ENCODE data around the gene RHOH. TPM values are rescaled to one million over a fixed set of nuclear protein-coding genes. Genes with fewer than 3 reads are reported as not detected.

The RHOH gene
- total and polyA plus RNA-seq, 9 of the 15 experiments (the other 6 are each of a cell fraction or from before 2014, with no cell fraction given), result 14.3 to 37.7 (median 23.2) TPM

DNA sequence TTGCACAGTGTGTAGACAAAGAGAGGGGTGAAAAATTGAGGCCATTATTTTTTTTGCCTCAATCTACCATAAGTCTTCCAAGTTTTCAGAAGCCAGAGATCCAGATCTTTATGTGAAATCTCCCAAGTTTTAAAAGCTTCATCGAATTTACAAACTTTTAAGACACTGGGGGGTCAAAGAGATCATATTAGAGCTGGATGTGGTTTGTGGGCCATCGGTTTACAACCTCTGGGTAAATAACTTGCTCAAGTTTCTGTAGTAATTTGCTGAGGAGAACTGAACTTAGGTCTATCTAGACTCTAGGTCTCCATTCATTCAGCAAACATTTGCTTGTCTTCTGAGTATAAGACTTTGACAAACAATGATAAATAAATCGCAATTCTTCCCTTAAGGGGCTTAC is 84.3 kb downstream of the RHOH start:
- Histone ChIP-seq H3K4me1 (replicated peaks in 1 of 2; ENCODE audit: control insufficient read depth in 2 of 2, insufficient read depth in 2 of 2, low read length in 2 of 2) (no peaks in the 10 kb centered on the region; a peak in 1 of 5 replicates), H3K27ac (ENCODE audit: extremely low read depth, low read depth, low read length) (no peak overlapping the region), H4K20me1 (replicated peaks; ENCODE audit: control insufficient read depth, insufficient read depth, low read length) (no peaks in the 10 kb centered on the region), H3K9me3 (replicated peaks; ENCODE audit: control insufficient read depth, insufficient read depth, low read depth, low read length) (no peaks in the 10 kb centered on the region), H3K27me3 (ENCODE audit: control insufficient read depth in 2 of 2, insufficient read depth in 2 of 2, low read length in 2 of 2) (no peaks in the 10 kb centered on the region), H3K4me3 (no peak overlapping the region), H3K9me1 (ENCODE audit: control insufficient read depth, insufficient read depth, low read length) (no peaks in the 10 kb centered on the region), H3K36me3 (ENCODE audit: control insufficient read depth, insufficient read depth, low read length) (no peaks in the 10 kb centered on the region), H3K9ac (ENCODE audit: insufficient read depth in 1 of 2, low read depth in 2 of 2, low read length in 2 of 2) (no peak overlapping the region), H3K79me2 (ENCODE audit: control insufficient read depth, insufficient read depth, low read length) (no peaks in the 10 kb centered on the region), H2AFZ (ENCODE audit: low read depth, low read length) (peak overlapping the region; percentile 61; the same call in 1 of the 2 replicates), H3K4me2 (ENCODE audit: insufficient read depth, low read length) (no peak overlapping the region)
- DNase-seq (ENCODE audit: extremely low read depth in 1 of 4, low spot score in 3 of 4) (no peak), ATAC-seq (no peak), FAIRE-seq (peak; percentile 26)
- intact Hi-C loops (cut with micrococcal nuclease), result no loop called here
- CTCF ChIA-PET (ENCODE audit: low intra/inter-chr PET ratio), result no interaction called here
- POLR2A ChIA-PET, result interaction anchor here (0.7 kb wide), 1 partner anchor 8 kb away, joined by 3 read pairs; no protein-coding TSS in a partner anchor
- no TSS peak for BruUV-seq (replicated peaks)
- 14% methylated on average over 3 of the region's 3 CpGs for WGBS (ENCODE audit: insufficient coverage, low coverage, missing lambda C conversion rate)
- in situ Hi-C loops (cut with MboI), result no loop called here
- TF ChIP-seq, protein P1, sequence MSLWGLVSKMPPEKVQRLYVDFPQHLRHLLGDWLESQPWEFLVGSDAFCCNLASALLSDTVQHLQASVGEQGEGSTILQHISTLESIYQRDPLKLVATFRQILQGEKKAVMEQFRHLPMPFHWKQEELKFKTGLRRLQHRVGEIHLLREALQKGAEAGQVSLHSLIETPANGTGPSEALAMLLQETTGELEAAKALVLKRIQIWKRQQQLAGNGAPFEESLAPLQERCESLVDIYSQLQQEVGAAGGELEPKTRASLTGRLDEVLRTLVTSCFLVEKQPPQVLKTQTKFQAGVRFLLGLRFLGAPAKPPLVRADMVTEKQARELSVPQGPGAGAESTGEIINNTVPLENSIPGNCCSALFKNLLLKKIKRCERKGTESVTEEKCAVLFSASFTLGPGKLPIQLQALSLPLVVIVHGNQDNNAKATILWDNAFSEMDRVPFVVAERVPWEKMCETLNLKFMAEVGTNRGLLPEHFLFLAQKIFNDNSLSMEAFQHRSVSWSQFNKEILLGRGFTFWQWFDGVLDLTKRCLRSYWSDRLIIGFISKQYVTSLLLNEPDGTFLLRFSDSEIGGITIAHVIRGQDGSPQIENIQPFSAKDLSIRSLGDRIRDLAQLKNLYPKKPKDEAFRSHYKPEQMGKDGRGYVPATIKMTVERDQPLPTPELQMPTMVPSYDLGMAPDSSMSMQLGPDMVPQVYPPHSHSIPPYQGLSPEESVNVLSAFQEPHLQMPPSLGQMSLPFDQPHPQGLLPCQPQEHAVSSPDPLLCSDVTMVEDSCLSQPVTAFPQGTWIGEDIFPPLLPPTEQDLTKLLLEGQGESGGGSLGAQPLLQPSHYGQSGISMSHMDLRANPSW (CRISPR knock-in tag; IDR thresholded peaks at IDR 0.05), result no peak
- TF ChIP-seq NFXL1 (CRISPR knock-in tag; IDR thresholded peaks at IDR 0.05) (no peak), MTA2 (IDR thresholded peaks at IDR 0.05; ENCODE audit: low read depth) (no peak), PML (IDR thresholded peaks at IDR 0.05; ENCODE audit: low read length) (no peak), NFIX (CRISPR knock-in tag; IDR thresholded peaks at IDR 0.05; ENCODE audit: low read depth) (no peak), ZNF354B (CRISPR knock-in tag; IDR thresholded peaks at IDR 0.05) (no peak), SREBF2 (CRISPR knock-in tag; IDR thresholded peaks at IDR 0.05) (no peak), MAZ (CRISPR knock-in tag; conservative IDR thresholded peaks at IDR 0.05 in 1 of 2, IDR thresholded peaks at IDR 0.05 in 1 of 2) (no peak), HCFC1 (IDR thresholded peaks at IDR 0.05; ENCODE audit: low read depth, low read length) (no peak), SRSF1 (IDR thresholded peaks at IDR 0.05; ENCODE audit: low read depth, low read length) (no peak), KLF6 (CRISPR knock-in tag; IDR thresholded peaks at IDR 0.05; ENCODE audit: borderline replicate concordance) (no peak), SIN3A (IDR thresholded peaks at IDR 0.05; ENCODE audit: borderline replicate concordance in 2 of 2, control insufficient read depth in 1 of 2, low read depth in 2 of 2, low read length in 2 of 2) (no peak), HDAC3 (IDR thresholded peaks at IDR 0.05; ENCODE audit: borderline replicate concordance, partially characterized antibody) (no peak), SMAD1 (IDR thresholded peaks at IDR 0.05; ENCODE audit: low read depth, low read length, partially characterized antibody) (no peak), GABPB1 (CRISPR knock-in tag; IDR thresholded peaks at IDR 0.05) (no peak), ARHGAP35 (IDR thresholded peaks at IDR 0.05; ENCODE audit: partially characterized antibody) (no peak)
- TF ChIP-seq, protein P2, sequence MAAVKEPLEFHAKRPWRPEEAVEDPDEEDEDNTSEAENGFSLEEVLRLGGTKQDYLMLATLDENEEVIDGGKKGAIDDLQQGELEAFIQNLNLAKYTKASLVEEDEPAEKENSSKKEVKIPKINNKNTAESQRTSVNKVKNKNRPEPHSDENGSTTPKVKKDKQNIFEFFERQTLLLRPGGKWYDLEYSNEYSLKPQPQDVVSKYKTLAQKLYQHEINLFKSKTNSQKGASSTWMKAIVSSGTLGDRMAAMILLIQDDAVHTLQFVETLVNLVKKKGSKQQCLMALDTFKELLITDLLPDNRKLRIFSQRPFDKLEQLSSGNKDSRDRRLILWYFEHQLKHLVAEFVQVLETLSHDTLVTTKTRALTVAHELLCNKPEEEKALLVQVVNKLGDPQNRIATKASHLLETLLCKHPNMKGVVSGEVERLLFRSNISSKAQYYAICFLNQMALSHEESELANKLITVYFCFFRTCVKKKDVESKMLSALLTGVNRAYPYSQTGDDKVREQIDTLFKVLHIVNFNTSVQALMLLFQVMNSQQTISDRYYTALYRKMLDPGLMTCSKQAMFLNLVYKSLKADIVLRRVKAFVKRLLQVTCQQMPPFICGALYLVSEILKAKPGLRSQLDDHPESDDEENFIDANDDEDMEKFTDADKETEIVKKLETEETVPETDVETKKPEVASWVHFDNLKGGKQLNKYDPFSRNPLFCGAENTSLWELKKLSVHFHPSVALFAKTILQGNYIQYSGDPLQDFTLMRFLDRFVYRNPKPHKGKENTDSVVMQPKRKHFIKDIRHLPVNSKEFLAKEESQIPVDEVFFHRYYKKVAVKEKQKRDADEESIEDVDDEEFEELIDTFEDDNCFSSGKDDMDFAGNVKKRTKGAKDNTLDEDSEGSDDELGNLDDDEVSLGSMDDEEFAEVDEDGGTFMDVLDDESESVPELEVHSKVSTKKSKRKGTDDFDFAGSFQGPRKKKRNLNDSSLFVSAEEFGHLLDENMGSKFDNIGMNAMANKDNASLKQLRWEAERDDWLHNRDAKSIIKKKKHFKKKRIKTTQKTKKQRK (IDR thresholded peaks at IDR 0.05; ENCODE audit: borderline replicate concordance, low read depth, low read length), result no peak
- TF ChIP-seq, protein P3, sequence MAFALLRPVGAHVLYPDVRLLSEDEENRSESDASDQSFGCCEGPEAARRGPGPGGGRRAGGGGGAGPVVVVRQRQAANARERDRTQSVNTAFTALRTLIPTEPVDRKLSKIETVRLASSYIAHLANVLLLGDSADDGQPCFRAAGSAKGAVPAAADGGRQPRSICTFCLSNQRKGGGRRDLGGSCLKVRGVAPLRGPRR (CRISPR knock-in tag; IDR thresholded peaks at IDR 0.05), result no peak

All from K562 (cell line).